Gastroesophageal sphincter (tissue), 3 donors: ENCODE data around the gene TRIM7.

ENCODE experiments used
- EP300 ChIP-seq: sonication (generic); formaldehyde crosslinking; IDR thresholded peaks from one replicate; pipeline ENCODE4 v1.6.1; 2017; ENCODE audit warnings: antibody characterized with exemption, mild to moderate bottlenecking
- POLR2A ChIP-seq, 2 donors: fragments of 450-650 bp; IDR thresholded peaks; one replicate each; pipeline ENCODE4 v1.6.1; 2017; ENCODE audit warnings: antibody characterized with exemption in 2 of 2, mild to moderate bottlenecking in 2 of 2, moderate library complexity in 1 of 2
- POLR2AphosphoS5 ChIP-seq: sonication (generic); formaldehyde crosslinking; IDR thresholded peaks from one replicate; pipeline ENCODE4 v1.6.1; 2017; ENCODE audit warnings: antibody characterized with exemption
- TF ChIP-seq, protein P1 (sequence below), 4 experiments: fragments of 200-600 bp in 2 of 4; fragments of 450-650 bp in 2 of 4; sonication (generic) in 1 of 4; IDR thresholded peaks; one replicate each; pipeline ENCODE4 v1.5.1; 2017 to 2019; ENCODE audit warnings: antibody characterized with exemption in 4 of 4, mild to moderate bottlenecking in 2 of 4, moderate library complexity in 2 of 4

GRCh38 chr5:181197326-181197951 lies 7.6 kb downstream of the TRIM7 start:
- TF ChIP-seq, protein P1, sequence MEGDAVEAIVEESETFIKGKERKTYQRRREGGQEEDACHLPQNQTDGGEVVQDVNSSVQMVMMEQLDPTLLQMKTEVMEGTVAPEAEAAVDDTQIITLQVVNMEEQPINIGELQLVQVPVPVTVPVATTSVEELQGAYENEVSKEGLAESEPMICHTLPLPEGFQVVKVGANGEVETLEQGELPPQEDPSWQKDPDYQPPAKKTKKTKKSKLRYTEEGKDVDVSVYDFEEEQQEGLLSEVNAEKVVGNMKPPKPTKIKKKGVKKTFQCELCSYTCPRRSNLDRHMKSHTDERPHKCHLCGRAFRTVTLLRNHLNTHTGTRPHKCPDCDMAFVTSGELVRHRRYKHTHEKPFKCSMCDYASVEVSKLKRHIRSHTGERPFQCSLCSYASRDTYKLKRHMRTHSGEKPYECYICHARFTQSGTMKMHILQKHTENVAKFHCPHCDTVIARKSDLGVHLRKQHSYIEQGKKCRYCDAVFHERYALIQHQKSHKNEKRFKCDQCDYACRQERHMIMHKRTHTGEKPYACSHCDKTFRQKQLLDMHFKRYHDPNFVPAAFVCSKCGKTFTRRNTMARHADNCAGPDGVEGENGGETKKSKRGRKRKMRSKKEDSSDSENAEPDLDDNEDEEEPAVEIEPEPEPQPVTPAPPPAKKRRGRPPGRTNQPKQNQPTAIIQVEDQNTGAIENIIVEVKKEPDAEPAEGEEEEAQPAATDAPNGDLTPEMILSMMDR (IDR thresholded peaks at IDR 0.05): no peak
- no peak for TF ChIP-seq POLR2A (IDR thresholded peaks at IDR 0.05)
- TF ChIP-seq POLR2AphosphoS5: no peak
- TF ChIP-seq EP300: no peak
